Measurements from ENCODE around the gene FANCI.
A peak's percentile ranks its signal among the peaks of the same experiment; 100 is the strongest.

The FANCI gene

GRCh38 chr15:89361451-89362202 lies 117.8 kb downstream of the FANCI start:
- peak; percentile 92 for DNase-seq (ENCODE audit: low spot score)

- DNase-seq (ENCODE audit: low spot score), result no peak
These were observed 118.7 kb downstream of the FANCI start for GRCh38 chr15:89362203-89363101.

GRCh38 chr15:89363133-89363532 lies 119.4 kb downstream of the FANCI start:
- DNase-seq (ENCODE audit: low spot score), result no peak

- no peak for DNase-seq (ENCODE audit: low spot score)
These were observed 120.0 kb downstream of the FANCI start for GRCh38 chr15:89363770-89364169.

GRCh38 chr15:89364341-89364740 lies 120.6 kb downstream of the FANCI start:
- DNase-seq (ENCODE audit: low spot score), result no peak

DNA sequence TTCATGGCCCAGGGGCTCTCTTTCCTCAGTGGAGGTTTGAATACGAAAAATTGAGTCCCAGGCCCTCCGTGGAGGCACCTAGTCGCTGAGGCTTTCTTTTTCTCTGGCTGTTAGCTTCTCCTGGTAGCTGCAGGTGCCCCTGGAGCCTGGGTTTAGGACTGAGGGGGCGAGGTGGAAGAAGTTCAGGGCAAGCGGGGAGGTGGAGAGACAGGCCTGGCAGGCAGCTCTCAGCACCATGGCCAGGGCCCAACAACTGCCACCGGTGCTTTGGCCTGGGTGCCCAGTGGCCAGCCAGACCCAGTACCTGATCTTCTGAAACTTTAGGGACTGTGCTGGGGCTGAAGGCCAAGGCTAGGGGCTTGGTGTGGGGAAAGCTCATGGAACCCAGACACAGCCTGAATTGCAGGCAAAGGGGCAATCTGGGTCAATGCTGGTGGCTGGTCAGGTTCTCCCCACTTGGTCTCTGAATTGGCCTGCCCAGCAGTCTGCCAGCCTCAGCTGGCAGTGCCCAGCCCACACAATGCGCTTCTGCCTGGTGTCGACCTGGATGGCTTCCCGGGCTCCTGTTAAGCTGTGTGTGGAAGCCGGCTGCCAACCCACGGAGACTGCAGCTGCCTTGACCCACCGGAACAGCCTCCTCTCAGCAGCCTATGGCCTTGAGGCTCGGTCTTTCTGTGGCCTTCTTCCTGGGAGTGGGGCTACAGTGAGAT lies 121.1 kb downstream of the FANCI start:
- no peak for DNase-seq (ENCODE audit: low spot score)

GRCh38 chr15:89365462-89366065 lies 121.8 kb downstream of the FANCI start:
- no peak for DNase-seq (ENCODE audit: low spot score)

Measured in hepatic stellate cell (primary cell).